Activated CD8-positive, alpha-beta memory T cell treated with anti-CD3 and anti-CD28 coated beads, Interleukin-2, amount 50 U/mL, for 24 hours (primary cell): ENCODE measurements around the gene ATP11A.

Experiments
- DNase-seq: peaks from one replicate; pipeline ENCODE4 v3.0.0-alpha.2; 2020; ENCODE audit errors: extremely low read depth

Gene ATP11A

DNA sequence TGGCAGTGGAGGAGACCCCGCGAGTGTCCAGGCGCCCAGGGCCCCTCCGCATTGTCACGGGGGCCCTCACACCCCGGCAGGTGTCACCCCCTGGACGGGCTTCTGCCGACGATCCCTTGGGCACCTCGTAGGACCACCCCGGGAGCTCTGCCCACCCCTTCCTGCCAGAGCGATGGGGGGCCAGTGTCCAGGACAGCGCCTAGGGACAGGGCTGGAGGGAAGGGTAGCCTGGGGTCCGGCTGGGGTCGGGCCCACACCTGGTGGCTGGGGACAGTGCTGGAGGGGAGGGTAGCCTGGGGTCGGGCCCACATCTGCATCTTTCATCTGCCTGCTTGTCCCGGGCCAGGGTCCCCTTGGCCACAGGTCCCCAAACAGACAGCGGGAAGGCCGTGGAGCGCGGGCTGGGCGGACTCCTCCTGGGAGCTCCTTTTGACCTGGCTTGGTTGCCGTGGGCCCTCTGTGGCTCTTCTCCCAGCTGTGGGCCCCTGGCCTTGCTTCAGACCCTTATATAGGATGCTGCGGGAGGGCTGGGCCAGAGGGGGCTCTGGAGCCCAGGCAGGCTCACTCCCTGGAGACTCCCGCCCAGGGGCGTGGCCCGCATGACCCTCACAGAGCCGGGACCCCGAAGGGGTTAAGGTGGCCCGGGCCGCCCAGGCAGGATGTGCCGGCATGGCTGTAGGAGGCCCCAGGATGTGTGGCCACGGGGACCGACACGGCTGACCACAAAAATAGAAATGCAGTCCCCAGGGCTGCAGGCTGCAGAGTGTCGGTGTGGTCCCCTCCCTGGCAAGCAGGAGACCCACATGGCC lies 205.0 kb downstream of the ATP11A start:
- no peak for DNase-seq

DNA sequence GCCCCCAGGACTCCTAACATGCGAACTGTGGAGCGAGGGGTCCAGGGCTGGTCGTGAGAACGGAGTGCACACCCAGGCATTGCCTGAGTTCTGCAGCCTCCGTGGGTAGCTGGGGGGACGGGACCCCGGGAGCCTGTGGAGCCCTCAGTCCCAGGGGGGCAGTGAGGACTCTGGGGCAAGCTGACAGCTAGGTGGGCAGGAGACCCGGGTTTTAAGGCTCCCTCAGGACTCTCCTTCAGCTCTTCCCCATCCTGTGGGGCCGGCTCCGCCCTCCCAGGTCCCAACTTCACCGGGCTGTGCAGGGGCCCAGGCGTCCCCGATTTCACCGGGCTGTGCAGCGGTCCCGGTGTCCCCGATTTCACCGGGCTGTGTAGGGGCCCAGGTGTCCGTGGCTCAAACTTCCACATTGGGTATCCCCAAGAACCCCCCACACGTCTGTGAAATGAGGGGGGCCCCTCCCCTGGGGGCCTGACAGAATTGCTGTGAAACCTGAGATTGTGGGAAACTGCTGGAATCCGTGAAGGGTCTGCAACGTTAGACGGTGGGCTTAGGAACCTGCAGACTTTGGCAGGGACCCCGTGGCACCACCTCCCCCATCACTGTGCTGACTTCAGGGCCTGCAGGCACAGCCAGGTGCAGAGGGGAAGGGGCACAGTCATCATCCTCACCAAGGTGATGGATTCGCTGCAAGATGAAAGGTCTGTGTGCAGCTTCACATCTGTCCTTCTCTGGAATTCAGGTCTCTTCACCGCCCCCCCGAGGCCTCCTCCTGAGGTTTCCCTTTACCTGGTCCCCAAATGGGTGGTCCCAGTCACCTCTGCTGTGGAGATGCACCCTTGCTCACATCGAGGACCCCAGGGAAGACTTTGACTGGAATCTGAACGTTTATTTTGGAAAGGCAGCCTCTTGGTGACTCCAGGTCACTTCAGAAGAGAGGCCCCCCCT lies 206.0 kb downstream of the ATP11A start:
- DNase-seq: no peak

DNA sequence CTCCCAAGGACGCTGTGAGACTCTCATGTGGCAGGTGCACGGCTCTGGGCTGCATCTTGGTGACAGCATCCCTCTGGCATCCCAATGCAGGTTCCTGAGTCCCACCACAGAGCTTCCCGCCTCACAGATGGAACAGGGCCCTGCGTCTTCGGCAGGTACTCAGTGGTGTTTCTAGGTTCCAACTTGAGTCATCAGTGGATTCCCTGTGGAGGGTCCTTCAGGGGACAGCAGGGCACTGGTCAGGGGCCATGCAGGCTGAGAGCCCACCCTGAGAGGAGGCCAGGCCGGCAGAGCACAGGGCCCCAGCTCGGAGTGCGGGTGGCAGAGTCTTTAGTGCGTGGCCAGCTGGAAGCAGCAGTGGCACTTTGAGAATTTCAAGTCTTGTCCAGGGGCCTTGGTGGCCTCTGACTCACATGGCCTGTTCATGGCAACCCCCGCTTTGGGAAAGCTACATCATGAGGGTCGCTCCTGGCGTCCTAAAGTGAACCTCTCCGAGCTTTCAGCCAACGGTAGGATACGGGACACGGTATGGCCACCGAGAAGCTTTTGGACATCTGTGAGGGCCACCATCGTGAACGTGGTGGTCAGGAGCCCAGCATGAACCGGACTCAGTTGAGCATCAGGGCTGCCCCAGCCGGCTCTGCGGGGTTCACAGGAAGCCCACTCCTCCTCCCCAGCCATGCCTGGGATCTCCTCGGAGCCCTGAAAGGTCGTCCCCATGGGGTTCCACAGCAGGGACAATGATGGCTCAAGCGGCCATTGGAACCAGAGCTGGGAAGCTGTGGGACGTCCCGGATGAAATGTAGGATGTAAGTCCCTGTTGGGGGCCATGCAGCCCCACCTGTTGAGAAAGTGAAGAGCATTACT lies 207.1 kb downstream of the ATP11A start:
- DNase-seq: no peak

DNA sequence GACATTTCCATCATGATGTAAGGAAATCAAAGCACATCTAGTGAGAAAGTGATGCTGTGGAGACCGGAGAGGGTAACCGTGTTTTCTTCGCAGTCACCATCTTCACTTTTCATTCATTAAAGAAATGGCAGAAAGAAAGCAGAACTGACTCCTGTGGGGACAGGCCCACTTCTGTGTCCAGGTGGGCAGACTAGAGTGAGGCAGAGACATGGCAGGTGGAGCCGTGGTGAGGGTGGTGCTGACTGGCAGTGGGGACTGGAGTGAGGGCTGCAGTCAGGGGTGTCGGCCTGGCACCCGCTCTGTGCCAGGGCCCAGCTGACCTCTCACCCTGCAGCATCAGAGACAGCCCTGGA lies 207.7 kb downstream of the ATP11A start:
- DNase-seq: no peak

DNA sequence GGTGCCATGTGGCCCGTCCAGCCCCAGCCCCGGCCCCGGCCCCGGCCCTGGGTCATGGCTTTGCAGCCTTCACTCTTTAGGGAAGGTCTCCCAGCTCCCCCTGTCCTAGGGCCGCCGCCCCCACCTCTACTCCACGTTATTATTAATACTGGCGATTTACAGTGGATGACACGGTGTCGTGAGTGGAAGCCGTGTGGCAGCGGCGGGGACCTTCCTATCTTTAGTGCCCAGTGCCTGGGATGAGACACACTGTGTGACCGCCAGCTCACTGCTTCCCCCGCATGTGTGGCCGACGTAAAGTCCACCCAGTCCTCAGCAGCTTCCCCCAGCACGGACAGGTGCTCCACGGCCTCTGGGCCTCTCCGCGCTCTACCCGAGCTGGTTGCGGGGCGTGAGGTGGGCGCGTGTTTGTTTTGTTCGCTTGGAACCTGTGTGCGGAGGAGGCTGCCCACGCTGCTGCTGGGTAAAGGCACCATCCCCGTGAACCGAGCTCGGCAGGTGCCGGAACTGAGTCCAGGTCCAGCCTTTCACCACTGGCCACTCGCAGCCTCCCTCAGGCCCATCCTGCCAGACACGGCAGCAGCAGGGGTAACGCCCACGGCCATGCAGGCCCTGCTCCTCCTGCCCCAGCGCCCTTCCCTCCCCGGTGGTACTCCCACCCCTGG lies 208.2 kb downstream of the ATP11A start:
- no peak for DNase-seq

DNA sequence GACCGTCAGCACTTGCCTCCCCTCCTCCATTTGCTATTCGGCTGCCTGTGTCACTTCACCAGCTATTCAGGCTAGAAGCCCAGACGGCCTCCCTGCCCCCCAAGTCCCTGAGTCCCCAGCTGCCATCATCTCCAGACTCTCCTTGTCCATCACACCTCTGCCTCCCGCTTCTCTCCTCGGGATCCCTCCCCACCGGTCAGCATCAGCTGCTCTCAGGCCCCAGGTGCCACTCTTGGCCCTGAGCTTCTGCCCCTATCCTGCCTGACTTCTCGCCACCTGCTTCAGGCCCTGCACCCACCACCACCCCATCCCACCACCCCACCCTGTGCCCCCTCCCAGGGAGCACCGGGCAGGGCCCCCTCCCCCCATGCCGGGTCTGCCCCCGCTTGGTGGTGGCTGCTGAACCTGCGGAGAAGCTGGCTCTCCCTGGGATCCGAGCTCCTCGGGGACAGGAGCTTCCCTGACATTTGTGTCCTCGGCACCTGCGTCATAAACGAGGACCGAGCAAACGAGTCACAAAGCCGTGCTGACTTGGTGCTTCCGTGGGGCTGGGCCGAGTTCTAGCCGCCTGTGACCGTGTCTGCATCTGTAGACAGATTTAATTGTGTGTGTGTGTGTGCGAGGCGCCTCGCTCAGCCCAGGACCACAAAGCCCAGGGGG lies 208.9 kb downstream of the ATP11A start:
- no peak for DNase-seq

DNA sequence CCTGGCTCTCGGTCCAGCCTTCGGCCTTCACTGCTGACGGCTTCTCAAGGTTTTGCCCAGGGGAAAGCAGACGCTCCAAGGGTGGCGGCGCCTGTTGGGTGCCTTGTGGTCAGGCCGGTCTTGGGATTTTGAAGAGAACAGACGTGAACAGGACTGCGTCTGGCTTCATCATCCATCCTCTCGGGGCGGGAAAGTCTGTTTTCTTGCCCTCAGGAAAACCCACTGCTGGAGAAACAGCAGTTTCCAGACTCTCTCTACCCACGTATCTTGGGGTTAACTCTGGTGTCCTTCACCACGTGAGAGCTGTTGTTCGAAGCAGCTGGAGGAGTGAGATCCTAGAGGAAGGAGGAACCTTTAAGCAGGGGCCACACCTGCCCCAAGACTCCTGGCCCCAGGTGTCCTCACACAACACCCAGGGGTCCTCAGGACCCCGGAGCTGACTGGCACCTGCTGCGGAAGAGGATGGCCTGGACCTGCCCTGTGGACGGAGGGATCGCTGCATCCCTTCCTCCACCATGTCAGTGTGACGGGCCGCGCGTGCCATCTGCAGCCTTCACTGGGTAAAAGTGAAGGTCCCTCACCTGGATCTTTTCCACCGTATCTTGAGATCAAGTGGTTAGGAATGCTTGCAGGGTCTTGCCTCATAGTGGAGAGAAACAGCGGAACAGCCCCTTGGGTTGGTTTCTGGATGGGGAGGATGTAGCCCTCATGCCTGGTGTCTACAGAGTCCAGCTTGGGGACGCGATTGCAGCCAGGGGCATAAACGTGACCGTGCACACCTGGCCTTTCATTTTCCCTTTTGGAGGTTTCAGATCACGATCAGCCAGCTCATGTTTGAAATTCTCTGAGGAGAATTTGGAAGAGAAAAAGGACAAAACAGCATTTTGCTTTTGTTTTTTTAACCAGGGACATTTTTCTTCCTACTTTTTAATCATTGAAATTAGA lies 209.7 kb downstream of the ATP11A start:
- no peak for DNase-seq

DNA sequence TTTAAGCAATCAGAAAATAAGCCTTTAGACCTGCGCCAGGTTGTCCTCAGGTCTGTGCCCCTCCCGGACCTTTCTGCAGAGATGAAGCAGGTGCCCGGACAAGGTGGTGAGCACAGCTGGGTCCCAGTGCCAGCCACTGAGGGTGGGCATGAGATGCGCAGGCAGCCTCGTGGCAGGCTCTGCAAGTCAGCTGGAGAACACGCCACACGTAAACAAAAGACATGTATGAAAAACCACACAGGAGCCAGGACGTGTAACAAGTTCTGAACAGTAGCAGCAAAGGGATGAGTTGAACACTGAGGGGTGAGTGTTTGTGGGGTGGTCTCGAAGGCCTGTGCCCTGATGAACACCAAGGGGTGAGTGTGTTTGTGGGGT lies 210.4 kb downstream of the ATP11A start:
- no peak for DNase-seq

DNA sequence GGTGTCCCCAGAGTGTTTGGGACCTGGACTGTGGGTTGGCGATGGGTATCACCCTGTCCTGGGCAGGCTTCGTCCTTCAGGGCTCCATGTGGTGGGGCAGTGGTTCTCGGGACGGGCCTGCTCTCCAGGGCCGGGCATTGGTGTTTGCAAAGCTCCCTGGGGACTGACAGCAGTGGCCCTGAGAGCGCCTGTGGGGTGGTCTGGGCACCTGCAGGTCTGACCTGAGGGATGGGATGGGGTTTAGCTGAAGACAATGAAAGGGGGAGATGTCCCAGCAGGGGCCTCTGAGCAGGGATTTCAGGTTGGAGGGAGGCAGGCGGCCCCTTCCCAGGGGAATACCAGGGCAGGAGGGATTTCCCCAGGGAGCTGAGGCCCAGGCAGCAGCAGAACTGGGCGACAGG lies 210.9 kb downstream of the ATP11A start:
- DNase-seq: no peak

DNA sequence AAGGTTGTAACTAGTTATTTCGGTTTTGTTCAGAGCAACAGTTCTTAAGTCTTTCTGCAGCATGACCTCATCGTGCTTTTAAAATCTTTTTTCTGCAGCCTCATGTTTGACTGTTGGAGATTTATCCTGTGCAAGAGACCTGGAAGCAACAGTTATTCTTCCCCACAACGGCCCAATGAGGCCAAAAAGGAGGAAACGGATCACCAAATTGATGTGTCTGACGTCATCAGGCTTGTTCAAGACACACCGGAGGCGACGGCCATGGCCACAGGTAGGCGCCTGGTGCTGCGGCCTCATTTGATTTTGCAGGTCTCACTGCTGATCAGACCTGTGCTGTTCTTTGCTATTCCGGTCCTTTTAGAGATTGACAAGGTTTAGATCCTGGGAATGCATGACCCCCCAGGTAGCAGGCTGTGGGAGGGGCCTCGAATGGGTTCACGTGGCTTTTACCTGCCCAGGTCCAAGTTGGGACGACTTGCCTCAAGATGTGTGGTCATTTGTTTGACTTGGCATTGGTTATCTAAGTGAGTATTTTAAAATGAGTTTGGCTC lies 212.3 kb downstream of the ATP11A start:
- no peak for DNase-seq

DNA sequence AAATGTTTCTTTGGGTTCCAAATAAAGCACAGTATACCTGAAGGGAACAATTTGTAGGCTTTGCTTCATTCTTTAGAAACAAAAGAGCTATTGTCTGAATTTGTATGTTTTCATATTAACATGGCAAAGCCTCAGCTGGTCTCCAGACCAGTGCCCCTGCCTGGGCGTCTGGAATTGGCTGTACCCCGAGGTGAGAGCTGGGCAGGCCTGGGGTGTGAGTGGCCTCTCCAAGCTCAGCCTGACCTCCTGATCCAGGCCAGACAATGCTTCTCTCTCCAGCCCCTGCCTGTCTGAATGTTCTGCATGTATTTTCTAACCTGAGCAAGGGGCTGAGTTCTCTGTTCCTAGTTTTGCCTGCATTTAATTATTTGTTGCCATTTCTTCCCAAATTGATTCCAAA lies 212.8 kb downstream of the ATP11A start:
- DNase-seq: no peak

DNA sequence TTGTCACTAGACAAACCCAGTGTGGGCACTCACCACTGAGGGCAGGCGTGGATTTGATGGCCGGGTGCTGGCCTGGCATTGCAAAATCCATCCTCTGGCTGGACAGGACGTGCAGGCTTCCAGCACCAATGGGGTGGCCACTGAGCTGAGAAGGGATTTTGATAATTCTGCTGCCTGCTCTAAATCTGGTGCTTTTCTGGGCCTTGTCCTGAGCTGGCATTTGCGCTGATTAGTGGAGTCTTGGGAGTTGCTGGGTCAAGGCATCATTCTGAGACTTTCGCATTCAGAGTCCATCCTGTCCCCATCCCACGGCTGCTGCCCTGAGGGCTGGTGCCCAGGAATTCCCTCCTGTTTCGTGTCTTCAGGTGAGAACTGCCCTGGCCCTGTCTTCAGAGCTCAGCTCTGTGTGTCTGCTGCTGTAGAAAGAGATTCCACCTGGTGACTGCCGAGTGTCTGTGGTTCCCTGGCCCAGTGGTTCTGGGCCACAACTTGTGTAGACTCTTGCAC lies 213.3 kb downstream of the ATP11A start:
- no peak for DNase-seq

DNA sequence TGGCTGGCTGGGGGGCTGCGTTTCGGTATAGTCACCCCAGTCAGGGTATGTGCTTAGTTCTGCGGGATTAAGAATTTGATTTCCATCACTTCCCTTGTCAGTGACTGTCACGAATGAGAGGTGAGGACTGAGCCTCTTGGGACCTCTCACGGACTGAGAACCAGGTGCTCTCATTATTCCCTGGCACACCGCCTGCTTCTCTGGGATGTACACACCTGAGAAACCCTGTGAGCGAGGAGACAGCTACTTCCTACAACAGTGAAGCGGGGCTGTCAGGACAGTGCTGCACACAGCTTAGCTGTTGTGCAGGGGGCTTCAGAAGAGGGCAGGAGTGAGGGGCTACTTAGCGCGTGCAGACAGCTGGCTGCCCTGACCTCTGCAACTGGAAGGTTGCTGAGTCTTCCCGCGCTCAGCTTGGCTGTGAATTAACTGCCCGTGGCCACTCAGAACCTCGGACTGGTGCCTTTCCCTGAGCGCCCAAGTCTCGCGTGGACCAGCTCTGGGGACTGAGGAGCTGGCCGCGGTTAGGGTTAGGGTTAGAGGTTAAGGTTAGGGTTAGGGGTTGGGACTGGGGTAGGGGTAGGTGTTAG lies 213.9 kb downstream of the ATP11A start:
- no peak for DNase-seq

DNA sequence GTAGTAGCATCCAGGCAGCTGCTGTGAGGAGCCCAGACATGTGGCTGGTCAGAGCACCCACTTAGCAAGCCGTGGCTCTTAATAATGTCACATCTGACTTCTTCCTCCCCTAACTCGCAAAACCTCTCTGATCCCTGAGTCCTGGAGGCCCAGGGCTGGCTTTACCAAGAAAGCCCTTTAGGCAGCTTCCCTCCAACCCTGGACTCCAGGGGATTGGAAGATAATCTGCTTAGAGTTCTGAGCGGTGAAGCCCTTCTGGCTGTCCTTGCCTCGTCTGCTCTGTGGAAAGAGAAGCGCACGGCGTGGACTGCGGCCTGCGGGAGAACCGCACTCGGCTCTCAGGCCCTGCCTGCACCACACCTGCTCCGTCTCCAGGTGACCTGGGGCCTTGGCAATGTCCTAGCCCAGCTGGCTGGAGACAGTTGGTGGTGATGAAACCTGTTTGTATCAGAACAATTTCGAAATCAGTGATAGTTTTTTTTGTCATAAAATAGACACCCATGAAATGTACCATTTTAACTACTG lies 214.7 kb downstream of the ATP11A start:
- DNase-seq: no peak

DNA sequence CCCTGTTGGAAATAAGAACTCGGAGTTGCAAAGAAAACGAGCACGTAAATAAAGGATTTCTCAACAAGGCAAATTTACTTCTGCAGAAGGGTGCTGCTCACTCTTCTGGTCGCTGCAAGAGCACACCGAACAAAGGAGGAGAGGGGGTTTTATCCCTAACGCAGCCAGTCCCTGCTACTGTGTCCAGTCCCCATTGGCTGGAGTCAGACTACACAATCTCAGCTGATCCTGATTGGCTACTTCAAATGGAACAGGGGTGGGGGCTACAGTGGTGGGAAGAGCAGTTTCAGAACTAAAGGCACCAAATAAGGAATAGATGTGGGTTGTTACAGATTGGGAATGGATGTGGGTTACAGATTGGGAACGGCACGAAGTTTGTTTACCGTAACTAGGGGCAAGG lies 215.2 kb downstream of the ATP11A start:
- no peak for DNase-seq

DNA sequence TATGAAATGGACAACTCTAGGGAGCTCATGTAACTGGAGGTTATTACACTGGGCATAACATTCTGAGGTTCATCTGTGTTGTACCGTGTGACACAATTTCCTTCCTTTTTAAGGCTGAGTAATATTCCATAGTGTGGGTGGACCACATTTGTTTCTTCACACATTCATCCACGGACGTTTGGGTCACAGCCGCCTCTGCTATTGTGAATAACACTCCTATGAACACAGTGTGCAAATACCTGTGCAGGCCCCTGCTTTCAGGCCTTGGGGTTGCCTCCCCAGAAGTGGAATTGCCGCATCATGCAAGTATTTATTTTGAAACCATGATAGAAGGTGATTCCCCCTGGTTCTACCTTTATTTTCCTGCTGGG lies 215.8 kb downstream of the ATP11A start:
- no peak for DNase-seq

DNA sequence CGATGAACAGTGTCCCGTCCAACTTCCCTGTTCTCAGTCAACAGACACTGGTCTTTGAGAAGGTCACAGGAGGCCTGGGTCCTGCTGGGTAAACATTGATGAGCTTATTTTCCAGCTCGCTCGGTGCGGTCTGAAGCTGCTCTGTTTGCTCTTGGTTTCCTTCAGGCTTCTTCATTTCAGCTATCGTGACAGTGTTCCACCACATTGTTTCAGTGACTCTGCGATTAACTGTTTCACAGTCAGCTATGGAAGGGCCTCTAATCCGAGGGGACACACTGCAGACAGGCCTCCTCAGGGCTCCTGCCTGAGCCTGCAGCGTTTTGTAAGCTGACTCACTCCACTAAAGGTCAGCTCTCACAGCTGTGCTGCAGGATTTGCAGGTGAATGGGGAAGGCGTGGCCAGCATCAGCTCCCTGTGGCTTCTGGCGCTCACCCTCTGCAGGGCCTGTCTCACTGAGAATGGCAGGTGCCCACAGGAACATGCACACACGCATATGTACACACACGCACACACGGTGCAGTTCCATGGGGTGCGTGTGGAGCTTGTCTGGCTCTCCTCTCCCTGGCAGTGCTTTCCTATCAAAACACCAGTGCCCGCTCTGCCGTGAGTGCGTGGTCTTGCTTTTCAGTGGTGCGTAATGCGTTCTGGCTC lies 216.3 kb downstream of the ATP11A start:
- DNase-seq: no peak

DNA sequence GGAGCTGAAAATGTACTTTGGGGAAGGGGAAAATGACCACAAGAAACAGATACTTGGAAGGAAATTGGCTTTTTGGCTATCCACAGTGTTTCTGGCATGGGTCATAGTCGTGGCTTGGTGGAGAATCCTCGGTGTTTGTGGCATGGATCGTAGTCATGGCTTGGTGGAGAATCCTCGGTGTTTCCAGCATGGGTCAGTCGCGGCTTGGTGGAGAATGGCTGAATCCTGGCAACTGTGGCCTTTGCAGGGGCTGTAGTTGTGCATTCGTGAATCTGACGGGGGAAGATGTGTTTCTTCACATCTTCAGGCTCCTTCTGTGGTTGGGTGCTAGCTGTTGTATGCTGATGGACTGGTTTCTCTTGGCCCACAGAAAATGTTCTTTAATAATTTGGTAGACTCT lies 217.4 kb downstream of the ATP11A start:
- no peak for DNase-seq
